IPS-15b (cell line): ENCODE measurements around the gene ZNF32.

ENCODE experiments used
- H3K27me3 ChIP-seq: one replicate; pipeline ENCODE4 v1.6.1; 2013; ENCODE audit warnings: low read length; ENCODE audit not compliant: control insufficient read depth, insufficient read depth
- H3K36me3 ChIP-seq: one replicate; pipeline ENCODE4 v1.6.1; 2013; ENCODE audit warnings: low read length; ENCODE audit not compliant: control insufficient read depth, insufficient read depth
- H3K4me1 ChIP-seq: one replicate; pipeline ENCODE4 v1.6.1; 2013; ENCODE audit warnings: mild to moderate bottlenecking, low read length; ENCODE audit not compliant: control insufficient read depth, insufficient read depth
- H3K4me3 ChIP-seq: one replicate; pipeline ENCODE4 v1.5.1; 2013; ENCODE audit warnings: low read depth, low read length
- H3K9ac ChIP-seq: one replicate; pipeline ENCODE4 v1.6.1; 2013; ENCODE audit warnings: low read depth, mild to moderate bottlenecking, low read length
- H3K9me3 ChIP-seq: one replicate; pipeline ENCODE4 v1.6.1; 2013; ENCODE audit warnings: mild to moderate bottlenecking, low read length; ENCODE audit not compliant: control insufficient read depth, insufficient read depth

The ZNF32 gene, protein sequence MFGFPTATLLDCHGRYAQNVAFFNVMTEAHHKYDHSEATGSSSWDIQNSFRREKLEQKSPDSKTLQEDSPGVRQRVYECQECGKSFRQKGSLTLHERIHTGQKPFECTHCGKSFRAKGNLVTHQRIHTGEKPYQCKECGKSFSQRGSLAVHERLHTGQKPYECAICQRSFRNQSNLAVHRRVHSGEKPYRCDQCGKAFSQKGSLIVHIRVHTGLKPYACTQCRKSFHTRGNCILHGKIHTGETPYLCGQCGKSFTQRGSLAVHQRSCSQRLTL

DNA sequence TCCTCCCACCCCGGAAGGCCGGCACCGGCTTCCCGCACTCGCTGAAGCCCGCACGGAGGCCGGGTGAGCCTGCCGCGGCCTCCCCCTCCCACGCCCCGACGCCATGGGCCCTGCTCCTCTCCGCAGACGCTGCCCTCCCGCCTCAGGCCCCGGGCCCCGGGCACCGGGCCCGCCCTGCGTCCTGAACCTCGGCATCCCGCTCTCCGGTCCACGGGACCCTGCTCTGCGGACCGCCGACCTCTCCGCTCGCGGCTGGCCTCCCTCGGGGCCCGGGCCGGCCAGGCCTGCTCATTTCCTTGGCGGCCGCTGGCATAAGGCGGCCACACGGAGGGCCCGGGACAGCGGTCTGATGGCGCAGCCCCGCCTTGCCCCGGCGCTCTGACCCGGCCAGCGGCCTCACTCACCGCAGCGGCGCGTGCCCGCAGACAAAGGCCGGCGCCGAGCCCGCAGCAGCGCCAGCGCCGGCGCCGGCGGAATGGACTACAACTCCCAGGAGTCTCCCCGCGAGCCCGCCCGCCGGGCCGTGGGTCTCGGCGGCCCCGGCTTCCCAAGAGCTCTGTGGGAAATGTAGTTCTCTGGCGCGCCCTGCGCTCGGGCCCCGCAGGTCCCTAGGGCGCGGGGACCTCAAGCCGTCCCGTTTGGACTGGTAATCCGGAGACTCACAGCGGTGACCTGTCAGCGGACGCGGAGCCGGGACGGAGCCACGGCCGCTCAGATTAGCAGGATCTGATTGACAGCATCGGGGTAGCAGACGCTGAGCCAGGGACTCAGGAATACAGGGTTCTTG lies at the start of gene ZNF32:
Gene ZNF32, minus strand, starts transcription at position 484 of the 787 bp plus-strand sequence. CDS start 2,748 bp downstream, outside the sequence.
- Histone ChIP-seq H3K4me1 (no peaks in the 10 kb centered on the region), H3K9me3 (peaks cover 16% of the 10 kb centered on the region), H3K4me3 (peak within 1 kb of the TSS; percentile 80), H3K27me3 (peaks cover 33% of the 10 kb centered on the region), H3K36me3 (peaks cover 10% of the 10 kb centered on the region), H3K9ac (peak within 1 kb of the TSS; percentile 80)

DNA sequence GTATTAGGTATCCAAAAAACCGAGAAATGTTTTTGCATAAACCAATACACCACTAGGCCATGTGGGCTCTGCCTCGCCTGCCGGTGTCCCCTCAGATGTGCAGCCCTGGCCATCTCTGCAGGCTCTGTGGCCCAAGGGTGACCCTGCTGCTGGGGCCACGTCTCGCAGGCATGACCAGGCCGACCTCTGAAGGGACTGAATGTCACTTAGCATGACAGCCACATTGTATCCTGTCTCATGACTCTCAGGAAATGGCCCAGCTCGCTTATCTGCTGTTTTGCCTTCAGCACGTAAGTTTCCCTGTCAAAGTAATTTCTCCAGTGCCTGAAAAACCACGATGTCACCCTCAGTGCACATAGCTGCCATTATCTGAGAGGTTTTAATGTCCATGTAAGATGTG lies 49.5 kb upstream of the ZNF32 start:
- H3K4me3 ChIP-seq = no peak overlapping the region
- no peak overlapping the region for H3K9ac ChIP-seq
- no peaks in the 10 kb centered on the region for H3K36me3 ChIP-seq
- H3K27me3 ChIP-seq = no peaks in the 10 kb centered on the region
- no peaks in the 10 kb centered on the region for H3K4me1 ChIP-seq
- H3K9me3 ChIP-seq = no peaks in the 10 kb centered on the region

DNA sequence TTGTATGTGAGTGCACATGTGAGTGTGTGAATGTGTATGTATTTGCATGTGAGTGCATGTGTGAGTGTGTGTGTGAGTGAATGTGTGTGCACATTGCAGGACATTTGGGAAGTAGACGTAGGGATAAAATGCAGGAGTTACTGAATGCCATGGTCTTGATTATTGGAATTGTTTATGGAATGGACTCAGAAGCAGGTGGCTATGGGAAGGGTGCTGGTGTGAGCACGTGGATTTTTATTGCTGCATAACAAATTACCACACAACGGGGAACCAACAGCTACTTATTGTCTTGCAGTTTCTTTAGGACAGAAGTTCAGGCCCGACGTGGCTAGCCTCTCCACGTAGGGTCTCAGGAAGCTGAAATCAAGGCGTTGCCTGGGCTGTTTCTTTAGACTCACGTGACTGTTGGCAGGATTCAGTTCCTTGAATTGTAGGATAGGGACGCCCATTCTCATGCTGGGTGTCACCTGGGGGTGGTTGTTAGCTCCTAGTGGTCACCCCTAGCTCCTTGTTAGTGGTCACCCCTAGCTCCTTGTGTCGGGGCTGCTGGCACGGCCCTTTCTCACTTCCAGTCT lies 48.3 kb upstream of the ZNF32 start:
- Histone ChIP-seq H3K27me3 (peaks cover 8% of the 10 kb centered on the region), H3K9ac (no peak overlapping the region)

DNA sequence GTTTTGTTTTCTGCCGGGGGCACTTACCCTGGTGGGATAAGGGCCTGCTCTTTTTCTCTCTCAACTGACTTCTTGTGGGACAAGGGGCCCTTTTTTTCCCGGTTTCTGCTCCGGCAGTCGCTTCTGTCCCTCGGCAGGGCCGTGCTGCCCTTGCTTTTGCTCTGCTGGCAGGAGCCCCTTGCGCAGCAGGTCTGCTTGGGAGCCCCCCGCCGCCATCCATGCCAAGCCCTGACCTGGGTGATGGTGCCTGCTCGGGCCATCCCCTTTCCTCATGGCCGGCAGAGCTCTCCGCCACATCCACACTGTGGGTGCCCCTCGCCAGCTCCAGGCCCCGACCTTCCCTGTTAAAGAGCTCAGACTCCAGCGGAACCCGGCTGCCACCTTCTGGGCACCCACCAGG lies 47.0 kb upstream of the ZNF32 start:
- Histone ChIP-seq H3K9ac (no peak overlapping the region), H3K27me3 (peaks cover 20% of the 10 kb centered on the region)

More for the DNA sequence above, 48.3 kb upstream of the ZNF32 start:
- Histone ChIP-seq H3K4me1 (no peaks in the 10 kb centered on the region), H3K36me3 (no peaks in the 10 kb centered on the region), H3K9me3 (no peaks in the 10 kb centered on the region), H3K4me3 (no peak overlapping the region)

DNA sequence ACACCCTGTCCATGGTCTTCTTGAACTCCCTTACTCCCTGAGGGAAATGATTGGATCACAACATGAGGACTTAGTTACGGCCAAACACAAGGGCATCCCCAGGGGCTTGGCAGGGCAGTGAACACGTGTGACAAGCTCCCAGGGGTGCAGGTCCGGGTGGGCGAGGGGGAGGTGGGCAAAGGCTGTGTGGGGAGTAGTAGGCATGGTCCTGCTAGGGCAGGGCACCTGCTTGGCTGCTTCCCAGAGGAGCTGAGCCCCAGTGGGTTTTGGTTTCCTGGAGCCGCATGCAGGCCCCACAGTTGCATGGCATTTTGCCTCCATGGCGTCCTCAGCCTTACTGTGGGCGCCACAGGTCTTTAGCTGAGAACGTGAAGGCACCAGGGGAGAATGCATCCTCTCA lies 46.6 kb upstream of the ZNF32 start:
- H3K27me3 ChIP-seq = peaks cover 24% of the 10 kb centered on the region
- H3K4me1 ChIP-seq = no peaks in the 10 kb centered on the region
- no peaks in the 10 kb centered on the region for H3K9me3 ChIP-seq
- H3K9ac ChIP-seq = no peak overlapping the region
- H3K4me3 ChIP-seq = no peak overlapping the region
- H3K36me3 ChIP-seq = no peaks in the 10 kb centered on the region

More for the DNA sequence above, 47.0 kb upstream of the ZNF32 start:
- no peaks in the 10 kb centered on the region for H3K4me1 ChIP-seq
- H3K36me3 ChIP-seq = no peaks in the 10 kb centered on the region
- no peaks in the 10 kb centered on the region for H3K9me3 ChIP-seq
- no peak overlapping the region for H3K4me3 ChIP-seq

DNA sequence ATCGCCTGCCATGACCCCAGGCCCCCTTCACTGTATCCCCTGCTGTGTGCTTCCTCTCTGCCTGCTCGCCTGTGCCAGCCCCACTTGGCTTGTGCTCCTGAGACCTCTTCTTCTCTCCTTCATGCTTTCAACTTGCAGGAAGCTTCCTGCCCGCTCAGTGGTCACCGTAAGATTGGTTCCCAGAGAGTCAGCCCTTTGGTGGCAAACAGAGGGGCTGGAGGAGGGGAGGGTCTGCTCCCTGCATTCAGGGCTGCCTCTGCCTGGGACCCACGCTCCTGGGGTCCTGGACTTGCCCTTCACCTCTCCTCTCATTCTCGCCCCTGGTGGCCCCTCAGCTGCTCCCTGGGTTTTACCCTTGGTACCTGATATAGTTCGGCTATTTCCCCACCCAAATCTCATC lies 45.8 kb upstream of the ZNF32 start:
- no peak overlapping the region for H3K9ac ChIP-seq
- no peaks in the 10 kb centered on the region for H3K4me1 ChIP-seq
- H3K4me3 ChIP-seq = no peak overlapping the region
- no peaks in the 10 kb centered on the region for H3K9me3 ChIP-seq
- no peaks in the 10 kb centered on the region for H3K36me3 ChIP-seq
- H3K27me3 ChIP-seq = peaks cover 30% of the 10 kb centered on the region

DNA sequence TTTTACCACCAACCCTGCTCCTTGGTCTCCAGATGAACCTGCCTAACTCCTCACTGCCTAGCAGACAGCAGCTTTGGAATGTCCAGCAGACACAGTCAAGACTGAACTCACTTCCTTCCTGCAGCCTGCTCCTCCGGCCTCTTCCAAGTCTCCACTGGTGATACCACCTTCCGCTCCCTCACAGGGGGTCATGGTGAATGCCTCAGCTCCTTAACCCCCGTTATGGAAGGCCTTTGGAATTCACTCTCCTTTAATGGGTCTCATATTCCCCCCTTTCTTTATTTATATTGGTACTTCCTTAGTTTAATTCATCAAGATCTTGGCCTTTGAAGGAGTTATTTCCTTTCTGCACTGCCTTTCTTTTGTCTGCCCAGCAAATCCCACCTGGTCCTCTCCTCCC lies 44.9 kb upstream of the ZNF32 start:
- Histone ChIP-seq H3K36me3 (no peaks in the 10 kb centered on the region), H3K9ac (no peak overlapping the region), H3K4me1 (no peaks in the 10 kb centered on the region), H3K27me3 (peaks cover 37% of the 10 kb centered on the region), H3K9me3 (no peaks in the 10 kb centered on the region), H3K4me3 (no peak overlapping the region)

DNA sequence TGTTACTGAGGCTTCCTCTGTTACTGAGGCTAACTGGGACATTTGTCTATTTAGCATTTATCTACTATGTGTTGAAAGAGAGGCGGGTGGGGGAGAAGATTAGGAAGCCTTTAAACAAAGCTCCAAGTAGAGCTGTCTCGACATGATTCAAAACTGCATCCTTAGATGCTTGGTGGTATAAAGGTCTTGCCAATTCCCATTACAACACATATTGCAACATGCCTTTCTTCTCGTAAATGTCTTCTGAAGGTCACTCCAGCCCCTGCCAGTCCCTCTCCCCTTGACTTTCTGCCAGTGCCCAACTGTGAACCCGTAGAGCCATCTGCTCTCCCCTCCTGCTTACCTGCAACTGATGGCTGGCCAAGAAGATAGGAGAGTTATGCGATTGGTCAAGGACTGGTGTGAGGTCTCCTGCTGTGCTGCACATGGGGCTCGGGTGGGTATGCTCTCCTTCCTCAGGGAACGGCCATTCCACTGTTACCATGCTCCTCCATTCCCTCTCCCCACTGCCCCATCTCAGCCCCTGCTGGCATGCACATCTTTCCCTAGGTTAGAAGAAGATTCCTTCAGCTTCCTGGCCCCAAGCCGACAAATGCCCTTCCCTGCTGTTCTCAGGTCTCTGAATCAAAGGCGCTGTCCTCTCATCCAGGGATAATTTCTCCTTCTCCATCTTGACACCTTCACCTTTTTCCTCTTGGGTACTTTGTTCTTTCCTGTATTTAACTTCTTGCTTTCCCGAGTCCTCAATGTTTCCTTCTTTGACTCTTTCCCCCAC lies 43.6 kb upstream of the ZNF32 start:
- peaks cover 47% of the 10 kb centered on the region for H3K27me3 ChIP-seq
- no peak overlapping the region for H3K9ac ChIP-seq
- H3K36me3 ChIP-seq = no peaks in the 10 kb centered on the region
- no peak overlapping the region for H3K4me3 ChIP-seq
- H3K4me1 ChIP-seq = no peaks in the 10 kb centered on the region
- H3K9me3 ChIP-seq = no peaks in the 10 kb centered on the region

DNA sequence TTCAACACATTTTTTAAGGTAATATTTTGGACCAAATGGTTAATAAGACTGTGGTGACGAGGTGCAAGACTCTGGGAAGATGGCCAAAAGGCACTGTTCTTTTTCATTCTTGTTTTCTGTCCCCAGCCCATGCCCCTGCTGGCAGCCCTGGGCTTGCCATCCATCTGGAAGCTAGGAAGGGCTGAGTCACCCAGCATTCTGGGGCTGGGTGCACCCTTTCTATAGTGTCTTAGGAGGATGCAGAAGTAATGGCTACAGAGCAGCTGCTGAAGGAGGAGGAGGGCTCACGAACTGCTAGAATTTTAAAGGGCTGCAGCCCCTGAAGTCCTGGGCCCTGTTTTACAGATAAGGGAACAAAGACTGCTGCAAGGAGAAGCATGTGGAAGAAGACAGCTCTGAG lies 42.8 kb upstream of the ZNF32 start:
- Histone ChIP-seq H3K9ac (no peak overlapping the region), H3K9me3 (no peaks in the 10 kb centered on the region), H3K4me1 (no peaks in the 10 kb centered on the region), H3K27me3 (peaks cover 52% of the 10 kb centered on the region), H3K4me3 (no peak overlapping the region), H3K36me3 (no peaks in the 10 kb centered on the region)

DNA sequence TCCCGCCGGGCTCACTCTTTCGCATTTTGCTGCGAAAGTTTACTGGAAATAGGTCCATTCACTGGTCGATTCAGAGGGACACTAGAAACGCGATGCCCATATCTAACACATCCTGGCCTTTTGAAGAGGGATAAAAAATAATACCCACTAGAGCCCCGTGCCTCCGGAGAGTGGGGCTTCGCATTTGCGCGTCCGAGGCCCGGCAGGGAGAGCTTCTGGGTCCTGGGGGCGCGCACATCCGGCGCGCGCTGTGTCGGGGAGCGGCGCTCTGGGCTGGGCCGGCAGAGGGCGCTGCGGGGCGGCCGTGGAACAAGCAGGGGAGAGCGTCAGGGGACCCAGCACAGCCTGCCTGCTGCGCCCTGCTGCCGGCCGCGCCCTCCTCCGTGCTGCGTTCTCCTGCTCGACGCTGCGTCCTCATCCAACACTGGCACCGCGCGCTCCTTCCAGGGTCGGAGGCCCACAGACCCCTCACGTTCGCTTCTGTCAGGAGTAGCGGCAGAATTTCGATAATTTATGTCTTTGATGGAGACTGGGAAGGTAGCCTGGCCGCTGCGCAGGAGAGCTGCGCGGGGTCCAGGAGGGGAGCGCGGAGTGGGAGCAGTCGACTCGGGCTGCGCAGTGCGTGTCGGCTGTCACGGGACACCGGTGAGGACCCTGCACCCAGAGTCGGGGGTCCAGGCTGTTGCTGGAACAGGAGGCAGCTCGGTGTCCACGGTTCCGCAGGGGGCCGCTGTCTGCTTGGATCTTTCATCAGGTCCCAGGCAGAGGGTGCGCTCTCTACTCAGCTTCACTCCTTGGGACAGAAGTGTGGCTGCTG lies 41.5 kb upstream of the ZNF32 start:
- Histone ChIP-seq H3K27me3 (peaks cover 53% of the 10 kb centered on the region), H3K4me3 (peak overlapping the region; percentile 75), H3K9ac (peak overlapping the region; percentile 51)

DNA sequence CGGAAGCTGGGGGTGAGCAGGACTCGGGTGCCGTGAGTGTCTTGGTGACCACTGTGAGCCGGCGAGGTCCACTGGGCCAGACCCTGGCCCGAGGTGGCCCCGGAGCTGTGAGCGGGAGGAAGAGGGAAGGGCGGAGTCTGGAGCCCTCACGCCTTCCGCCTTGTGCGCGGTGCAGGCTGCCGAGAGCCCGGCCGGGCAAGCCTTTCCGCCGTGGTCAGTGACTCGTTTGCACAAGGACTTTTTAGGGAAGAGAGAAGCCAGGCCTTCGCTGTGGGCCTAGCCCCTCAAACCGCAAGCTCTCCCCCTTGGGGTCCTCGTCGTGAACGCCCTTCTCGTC lies 40.9 kb upstream of the ZNF32 start:
- Histone ChIP-seq H3K9ac (peak overlapping the region; percentile 51), H3K36me3 (no peaks in the 10 kb centered on the region), H3K4me3 (peak overlapping the region; percentile 75), H3K4me1 (no peaks in the 10 kb centered on the region), H3K9me3 (no peaks in the 10 kb centered on the region), H3K27me3 (peaks cover 53% of the 10 kb centered on the region)

More for the DNA sequence above, 41.5 kb upstream of the ZNF32 start:
- no peaks in the 10 kb centered on the region for H3K4me1 ChIP-seq
- H3K36me3 ChIP-seq = no peaks in the 10 kb centered on the region
- H3K9me3 ChIP-seq = no peaks in the 10 kb centered on the region
